A549 (cell line): Measurements from ENCODE around the gene CLRN2. TPM values are rescaled to one million over a fixed set of nuclear protein-coding genes. Genes with fewer than 3 reads are reported as not detected.
A peak's percentile ranks its signal among the peaks of the same experiment; 100 is the strongest.

ENCODE experiments used
- ATAC-seq, 2 experiments: fragments of 200-7000 bp in 1 of 2; fragments of >200 bp in 1 of 2; cut with Nextera tagmentation in 1 of 2; cut with Tn5 transposase in 1 of 2; 3 replicates each; pipeline versions ENCODE4 v1.8.0 to v1.9.1; 2018 to 2020; ENCODE audit warnings: mild to moderate bottlenecking in 1 of 2, moderate library complexity in 1 of 2
- CTCF ChIA-PET: fragments of 300-600 bp; sonication (Branson Sonifier 250); formaldehyde crosslinking; extraction: SDS; loops from one replicate; lab custom pipeline; 2021; ENCODE audit warnings: antibody characterized with exemption, inconsistent platforms; lab: Yijun Ruan, JAX
- POLR2A ChIA-PET: fragments of 350-600 bp; formaldehyde crosslinking; extraction: SDS; loops from one replicate; lab custom pipeline; 2021; ENCODE audit warnings: antibody characterized with exemption, inconsistent platforms; lab: Yijun Ruan, JAX
- DNase-seq, 2 experiments: peaks; one replicate each; pipeline versions ENCODE4 v3.0.0 to v3.0.0-alpha.2; 2011 to 2016; ENCODE audit warnings: low read depth in 1 of 2, low spot score in 1 of 2
- FAIRE-seq: peaks from 2 replicates; lab custom pipeline; 2011; peaks lifted over from hg19 to GRCh38; lab: Jason Lieb, UNC
- H3K27ac ChIP-seq, 2 experiments: fragments of >200 bp; sonication (Bioruptor Twin); formaldehyde crosslinking; 3 replicates each; pipeline ENCODE4 v1.5.1; 2016 to 2017
- H3K4me1 ChIP-seq: fragments of >200 bp; sonication (Bioruptor Twin); formaldehyde crosslinking; 3 replicates; pipeline ENCODE4 v1.6.1; 2016
- H3K4me2 ChIP-seq: fragments of >200 bp; sonication (Bioruptor Twin); formaldehyde crosslinking; 3 replicates; pipeline ENCODE4 v1.6.1; 2016
- H3K4me3 ChIP-seq: fragments of >200 bp; sonication (Bioruptor Twin); formaldehyde crosslinking; 3 replicates; pipeline ENCODE4 v1.5.1; 2016
- H3K9me3 ChIP-seq: fragments of >200 bp; sonication (Bioruptor Twin); formaldehyde crosslinking; 3 replicates; pipeline ENCODE4 v1.6.1; 2016
- ATOH8 ChIP-seq: fragments of 250-450 bp; sonication (Bioruptor Pico); IDR thresholded peaks from 2 replicates; pipeline ENCODE4 v1.5.0; 2020; ENCODE audit warnings: low read depth, mild to moderate bottlenecking, moderate library complexity
- CBX2 ChIP-seq: fragments of 200-600 bp; sonication (generic); IDR thresholded peaks from 2 replicates; pipeline ENCODE4 v1.6.1; 2016; ENCODE audit warnings: low read depth, mild to moderate bottlenecking, borderline replicate concordance
- CHD2 ChIP-seq: fragments of 150-350 bp; IDR thresholded peaks from 2 replicates; pipeline ENCODE4 v1.6.1; 2014; ENCODE audit warnings: low read length; ENCODE audit not compliant: partially characterized antibody
- CHD4 ChIP-seq: fragments of 200-600 bp; sonication (generic); IDR thresholded peaks from 2 replicates; pipeline ENCODE4 v1.6.1; 2016; ENCODE audit warnings: antibody characterized with exemption, mild to moderate bottlenecking, borderline replicate concordance
- E2F6 ChIP-seq: IDR thresholded peaks from 2 replicates; pipeline ENCODE4 v1.6.1; 2012; ENCODE audit warnings: low read depth, borderline replicate concordance
- EHMT2 ChIP-seq: fragments of 200-600 bp; sonication (generic); IDR thresholded peaks from 2 replicates; pipeline ENCODE4 v1.6.1; 2016; ENCODE audit warnings: antibody characterized with exemption, low read depth, mild to moderate bottlenecking, moderate library complexity
- FOXS1 ChIP-seq: fragments of 250-450 bp; sonication (Bioruptor Pico); IDR thresholded peaks from 2 replicates; pipeline ENCODE4 v1.5.0; 2020; ENCODE audit warnings: mild to moderate bottlenecking, moderate library complexity
- HMGXB4 ChIP-seq: fragments of 250-450 bp; sonication (Bioruptor Pico); IDR thresholded peaks from 2 replicates; pipeline ENCODE4 v1.5.0; 2021; ENCODE audit warnings: mild to moderate bottlenecking, moderate library complexity, borderline replicate concordance
- HOXB5 ChIP-seq: fragments of 250-450 bp; sonication (Bioruptor Pico); IDR thresholded peaks from 2 replicates; pipeline ENCODE4 v1.5.0; 2020; ENCODE audit warnings: mild to moderate bottlenecking, moderate library complexity
- JUN ChIP-seq, 2 experiments: fragments of >200 bp; sonication (Bioruptor Twin); formaldehyde crosslinking; IDR thresholded peaks; 2 replicates in 1 of 2; 3 replicates in 1 of 2; pipeline ENCODE4 v1.6.1; 2016 to 2017
- KDM1A ChIP-seq: fragments of 200-600 bp; sonication (generic); IDR thresholded peaks from 2 replicates; pipeline ENCODE4 v1.6.1; 2016; ENCODE audit warnings: low read depth, mild to moderate bottlenecking
- KDM5A ChIP-seq: fragments of 200-600 bp; sonication (generic); IDR thresholded peaks from 2 replicates; pipeline ENCODE4 v1.6.1; 2016; ENCODE audit warnings: antibody characterized with exemption, mild to moderate bottlenecking
- MAFK ChIP-seq: fragments of 450-650 bp; IDR thresholded peaks from 2 replicates; pipeline ENCODE4 v1.6.1; 2014; ENCODE audit not compliant: partially characterized antibody
- MYC ChIP-seq: IDR thresholded peaks from 2 replicates; pipeline ENCODE4 v1.6.1; 2012; ENCODE audit warnings: mild to moderate bottlenecking, inconsistent platforms, low read length, improper control_type of control experiment, borderline replicate concordance
- NR3C1 ChIP-seq: fragments of >200 bp; sonication (Bioruptor Twin); formaldehyde crosslinking; IDR thresholded peaks from 3 replicates; pipeline ENCODE4 v1.6.1; 2017
- RAD21 ChIP-seq, 2 experiments: fragments of >200 bp in 1 of 2; sonication (Bioruptor Twin) in 1 of 2; formaldehyde crosslinking in 1 of 2; IDR thresholded peaks in 1 of 2; conservative IDR thresholded peaks in 1 of 2; 2 replicates in 1 of 2; 3 replicates in 1 of 2; pipeline ENCODE4 v1.6.1; 2012 to 2018; ENCODE audit warnings: inconsistent platforms in 1 of 2
- RARB ChIP-seq: fragments of 250-450 bp; sonication (Bioruptor Pico); IDR thresholded peaks from 2 replicates; pipeline ENCODE4 v1.8.0; 2021; ENCODE audit warnings: mild to moderate bottlenecking, moderate library complexity
- RFX5 ChIP-seq: fragments of 450-650 bp; IDR thresholded peaks from 2 replicates; pipeline ENCODE4 v1.7.1; 2014; ENCODE audit warnings: antibody characterized with exemption, mild to moderate bottlenecking, moderate library complexity
- TFCP2L1 ChIP-seq: fragments of 250-450 bp; sonication (Bioruptor Pico); IDR thresholded peaks from 2 replicates; pipeline ENCODE4 v1.5.0; 2021; ENCODE audit warnings: mild to moderate bottlenecking
- WGBS: methylation state at CpG from one replicate; pipeline ENCODE4 v1.1.6; 2017; ENCODE audit errors: missing lambda C conversion rate; 5-methylcytosine and 5-hydroxymethylcytosine counted together
- polyA plus RNA-seq, 4 experiments: library from polyadenylated mRNA; depleted of rRNA in 3 of 4; stranded (reverse); fragments of >200 nt; fragmentation: RNase III in 1 of 4; extraction: RNeasy Plus Mini Kit Qiagen cat#74134 plus additional on column Dnase treatment in 1 of 4; gene quantifications; 2 replicates in 3 of 4; 3 replicates in 1 of 4; pipeline ENCODE4 v1.2.3, GENCODE V29; 2011 to 2017

Gene CLRN2
- polyA plus RNA-seq, 2 of the 4 experiments (the other 2 are of a cell fraction): not detected

- H3K4me1 ChIP-seq: peaks cover 11% of the 10 kb centered on the region; the same call in 1 of the 3 replicates
- ATAC-seq (no peak), DNase-seq (peak in 1 of 2 experiments; percentile 6), FAIRE-seq (no peak)
- CTCF ChIA-PET: interaction anchor here (0.6 kb wide), 1 partner anchor 84 kb away, joined by 3 read pairs; no protein-coding TSS in a partner anchor
- peak overlapping the region; percentile 36; the same call in 1 of the 3 replicates for H3K4me2 ChIP-seq
- POLR2A ChIA-PET: no interaction called here
- no peak for TF ChIP-seq RFX5
- H3K4me3 ChIP-seq: no peak overlapping the region
- H3K9me3 ChIP-seq: no peaks in the 10 kb centered on the region
- H3K27ac ChIP-seq: no peak overlapping the region
- WGBS: 36% methylated on average over 14 of the region's 14 CpGs
Observed at GRCh38 chr4:17515445-17516407, 761 bp downstream of the CLRN2 start.

- no peak for ATAC-seq
- no peak overlapping the region for H3K4me2 ChIP-seq
- TF ChIP-seq RARB (CRISPR knock-in tag) (no peak), CHD4 (no peak), NR3C1 (no peak)
- TF ChIP-seq, all 56 proteins: peak for 0
- no peak overlapping the region for H3K4me3 ChIP-seq
- POLR2A ChIA-PET: no interaction called here
- no peaks in the 10 kb centered on the region for H3K9me3 ChIP-seq
- WGBS: 8% methylated on average over 1 of the region's 1 CpG
- no peak for DNase-seq
- CTCF ChIA-PET: no interaction called here
- FAIRE-seq: no peak
- H3K4me1 ChIP-seq: peaks cover 7% of the 10 kb centered on the region; the same call in 1 of the 3 replicates
- no peak overlapping the region for H3K27ac ChIP-seq
Observed at GRCh38 chr4:17516980-17517379, 2.0 kb downstream of the CLRN2 start.

GRCh38 chr4:17517664-17518063 is 2.7 kb downstream of the CLRN2 start:
- ChIA-PET CTCF (no interaction called here), POLR2A (no interaction called here)
- no peak for DNase-seq
- Histone ChIP-seq H3K9me3 (no peaks in the 10 kb centered on the region), H3K27ac (no peak overlapping the region), H3K4me3 (no peak overlapping the region), H3K4me2 (no peak overlapping the region), H3K4me1 (peaks cover 4% of the 10 kb centered on the region; the same call in 1 of the 3 replicates)
- no peak; a peak in 1 of 6 replicates for ATAC-seq
- WGBS: 33% methylated on average over 5 of the region's 5 CpGs
- no peak for FAIRE-seq
- TF ChIP-seq FOXS1 (CRISPR knock-in tag): no peak
- no peak for TF ChIP-seq RAD21 (conservative IDR thresholded peaks at IDR 0.05 in 1 of 2, IDR thresholded peaks at IDR 0.05 in 1 of 2)
- no peak for TF ChIP-seq MAFK

- ATAC-seq (no peak), DNase-seq (no peak), FAIRE-seq (no peak)
- no peak overlapping the region for H3K4me3 ChIP-seq
- ChIA-PET POLR2A (no interaction called here), CTCF (interaction anchor here (0.6 to 1.6 kb wide), 3 partner anchors 8 to 332 kb away, joined by 3 to 4 read pairs (median 3); no protein-coding TSS in a partner anchor)
- 33% methylated on average over 5 of the region's 5 CpGs for WGBS
- no peaks in the 10 kb centered on the region for H3K4me1 ChIP-seq
- TF ChIP-seq CBX2 (no peak), KDM5A (no peak), HMGXB4 (no peak), MYC (no peak), ATOH8 (CRISPR knock-in tag) (no peak), JUN (IDR thresholded peaks at IDR 0.05) (no peak), E2F6 (no peak), CHD2 (no peak), NR3C1 (no peak), RAD21 (conservative IDR thresholded peaks at IDR 0.05 in 1 of 2, IDR thresholded peaks at IDR 0.05 in 1 of 2) (no peak), EHMT2 (no peak), KDM1A (no peak), RFX5 (no peak), HOXB5 (no peak), TFCP2L1 (CRISPR knock-in tag) (no peak)
- no peak overlapping the region for H3K27ac ChIP-seq
- H3K9me3 ChIP-seq: no peaks in the 10 kb centered on the region
- H3K4me2 ChIP-seq: no peak overlapping the region
Observed at GRCh38 chr4:17521595-17521994, 6.6 kb downstream of the CLRN2 start.
